ENCODE results near the gene TUBG2. TPM values are rescaled to one million over a fixed set of nuclear protein-coding genes. Genes with fewer than 3 reads are reported as not detected.

TUBG2 gene
- total RNA-seq, 1 experiment from 2014 or later, result 28.3 TPM

GRCh38 chr17:42709561-42709960, 50.5 kb downstream of the TUBG2 start:
- Histone ChIP-seq H3F3A (ENCODE audit: insufficient read depth, low read depth) (no peaks in the 10 kb centered on the region; the same call in 1 of the 2 replicates), H3K79me2 (ENCODE audit: low read depth) (no peaks in the 10 kb centered on the region), H4K20me1 (ENCODE audit: insufficient read depth) (no peaks in the 10 kb centered on the region), H3K9me3 (ENCODE audit: insufficient read depth, low read depth) (no peaks in the 10 kb centered on the region), H3K9me2 (ENCODE audit: insufficient read depth) (no peaks in the 10 kb centered on the region), H2AFZ (no peak overlapping the region), H3K4me1 (replicated peaks; ENCODE audit: insufficient read depth) (no peaks in the 10 kb centered on the region), H3K27ac (no peak overlapping the region), H3K4me2 (no peak overlapping the region), H3K27me3 (ENCODE audit: insufficient read depth, low read depth) (no peaks in the 10 kb centered on the region), H3K36me3 (ENCODE audit: low read depth) (no peaks in the 10 kb centered on the region), H3K4me3 (no peak overlapping the region)
- ChIA-PET CTCF (no interaction called here), POLR2A (ENCODE audit: unreplicated experiment) (no interaction called here)
- BruUV-seq (replicated peaks), result no TSS peak
- DNase-seq, result no peak
- intact Hi-C loops (cut with micrococcal nuclease; ENCODE audit: unreplicated experiment), result no loop called here
- TF ChIP-seq, protein P1, sequence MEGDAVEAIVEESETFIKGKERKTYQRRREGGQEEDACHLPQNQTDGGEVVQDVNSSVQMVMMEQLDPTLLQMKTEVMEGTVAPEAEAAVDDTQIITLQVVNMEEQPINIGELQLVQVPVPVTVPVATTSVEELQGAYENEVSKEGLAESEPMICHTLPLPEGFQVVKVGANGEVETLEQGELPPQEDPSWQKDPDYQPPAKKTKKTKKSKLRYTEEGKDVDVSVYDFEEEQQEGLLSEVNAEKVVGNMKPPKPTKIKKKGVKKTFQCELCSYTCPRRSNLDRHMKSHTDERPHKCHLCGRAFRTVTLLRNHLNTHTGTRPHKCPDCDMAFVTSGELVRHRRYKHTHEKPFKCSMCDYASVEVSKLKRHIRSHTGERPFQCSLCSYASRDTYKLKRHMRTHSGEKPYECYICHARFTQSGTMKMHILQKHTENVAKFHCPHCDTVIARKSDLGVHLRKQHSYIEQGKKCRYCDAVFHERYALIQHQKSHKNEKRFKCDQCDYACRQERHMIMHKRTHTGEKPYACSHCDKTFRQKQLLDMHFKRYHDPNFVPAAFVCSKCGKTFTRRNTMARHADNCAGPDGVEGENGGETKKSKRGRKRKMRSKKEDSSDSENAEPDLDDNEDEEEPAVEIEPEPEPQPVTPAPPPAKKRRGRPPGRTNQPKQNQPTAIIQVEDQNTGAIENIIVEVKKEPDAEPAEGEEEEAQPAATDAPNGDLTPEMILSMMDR (conservative IDR thresholded peaks at IDR 0.05), result no peak
- no peak for TF ChIP-seq EZH2 (IDR thresholded peaks at IDR 0.05; ENCODE audit: low read depth)

Small RNAs within 50 kb of the gene (microRNA-seq; reads per million reads assigned to microRNA genes)
- gene MIR6780A (ENCODE audit: borderline number of aligned reads, borderline replicate concordance), result not detected

Other genes starting within 250 kb of the TUBG2 start
- gene CAVIN1, start 236.0 kb upstream of the TUBG2 start, total RNA-seq (2021), result 154 and 170 TPM in 2 replicates
- gene ATP6V0A1, start 200.4 kb upstream of the TUBG2 start, total RNA-seq (2021), result 39.4 and 55.1 TPM in 2 replicates
- gene NAGLU, start 123.0 kb upstream of the TUBG2 start, total RNA-seq (2021), result 18.2 and 20.6 TPM in 2 replicates
- 0.90 and 1.3 TPM in 2 replicates for gene HSD17B1, start 106.4 kb upstream of the TUBG2 start, total RNA-seq (2021)
- 133 and 152 TPM in 2 replicates for gene COASY, start 97.1 kb upstream of the TUBG2 start, total RNA-seq (2021)
- 20.0 and 26.0 TPM in 2 replicates for gene MLX, start 92.2 kb upstream of the TUBG2 start, total RNA-seq (2021)
- 10.2 and 13.4 TPM in 2 replicates for gene PSMC3IP, start 81.6 kb upstream of the TUBG2 start, total RNA-seq (2021)
- gene RETREG3, start 49.9 kb upstream of the TUBG2 start, total RNA-seq (2021), result 57.0 and 61.7 TPM in 2 replicates
- 79.1 and 85.6 TPM in 2 replicates for gene TUBG1, start 49.6 kb upstream of the TUBG2 start, total RNA-seq (2021)
- 22.5 and 32.2 TPM in 2 replicates for gene PLEKHH3, start 17.7 kb downstream of the TUBG2 start, total RNA-seq (2021)
- gene CCR10, start 22.6 kb downstream of the TUBG2 start, total RNA-seq (2021), result 0.25 TPM in 1 of 2 replicates, not detected in the other
- gene CNTNAP1, start 23.2 kb downstream of the TUBG2 start, total RNA-seq (2021), result 1.4 and 1.8 TPM in 2 replicates
- 22.8 and 24.8 TPM in 2 replicates for gene EZH1, start 85.8 kb downstream of the TUBG2 start, total RNA-seq (2021)
- gene RAMP2, start 101.9 kb downstream of the TUBG2 start, total RNA-seq (2021), result 1.1 TPM in 1 of 2 replicates, not detected in the other
- gene VPS25, start 114.2 kb downstream of the TUBG2 start, total RNA-seq (2021), result 38.7 and 48.4 TPM in 2 replicates
- gene WNK4, start 121.3 kb downstream of the TUBG2 start, total RNA-seq (2021), result 8.3 and 11.9 TPM in 2 replicates
- 49.3 and 49.9 TPM in 2 replicates for gene COA3, start 139.4 kb downstream of the TUBG2 start, total RNA-seq (2021)
- gene CNTD1, start 139.6 kb downstream of the TUBG2 start, total RNA-seq (2021), result not detected in 2 replicates
- gene BECN1, start 165.0 kb downstream of the TUBG2 start, total RNA-seq (2021), result 58.9 and 66.0 TPM in 2 replicates
- gene PSME3, start 174.1 kb downstream of the TUBG2 start, total RNA-seq (2021), result 115 and 122 TPM in 2 replicates
- gene AOC2, start 185.3 kb downstream of the TUBG2 start, total RNA-seq (2021), result 3.7 TPM in 2 replicates
- gene AOC3, start 191.9 kb downstream of the TUBG2 start, total RNA-seq (2021), result 0.98 and 2.8 TPM in 2 replicates
- gene G6PC1, start 241.5 kb downstream of the TUBG2 start, total RNA-seq (2021), result not detected in 2 replicates

Measured in PC-9 (cell line).